Parathyroid adenoma (tissue), 2 donors: ENCODE results near the gene TMEM81.

Experiments
- H2AFZ ChIP-seq: fragments of 300-600 bp; sonication (generic); one replicate; pipeline ENCODE4 v1.7.0; 2017; ENCODE audit warnings: antibody characterized with exemption, mild to moderate bottlenecking
- H3K27ac ChIP-seq: fragments of 300-600 bp; sonication (generic); one replicate; pipeline ENCODE4 v1.7.0; 2017
- H3K27me3 ChIP-seq: fragments of 300-600 bp; sonication (generic); one replicate; pipeline ENCODE4 v1.7.0; 2017; ENCODE audit warnings: low read length; ENCODE audit not compliant: control insufficient read depth, insufficient read depth
- H3K36me3 ChIP-seq: fragments of 300-600 bp; sonication (generic); one replicate; pipeline ENCODE4 v1.7.0; 2017; ENCODE audit warnings: low read length; ENCODE audit not compliant: control insufficient read depth, insufficient read depth
- H3K4me1 ChIP-seq: fragments of 300-600 bp; sonication (generic); one replicate; pipeline ENCODE4 v1.7.0; 2017; ENCODE audit warnings: control low read depth
- H3K4me2 ChIP-seq: fragments of 300-600 bp; sonication (generic); one replicate; pipeline ENCODE4 v1.7.0; 2017; ENCODE audit warnings: low read length
- H3K4me3 ChIP-seq: fragments of 300-600 bp; sonication (generic); one replicate; pipeline ENCODE4 v1.7.0; 2017; ENCODE audit warnings: low read depth, low read length
- H3K79me2 ChIP-seq: fragments of 300-600 bp; sonication (generic); one replicate; pipeline ENCODE4 v1.7.0; 2017; ENCODE audit warnings: control low read depth
- H3K9ac ChIP-seq: fragments of 300-600 bp; sonication (generic); one replicate; pipeline ENCODE4 v1.7.0; 2017; ENCODE audit warnings: mild to moderate bottlenecking
- H3K9me3 ChIP-seq: fragments of 300-600 bp; sonication (generic); one replicate; pipeline ENCODE4 v1.7.0; 2017; ENCODE audit warnings: low read length; ENCODE audit not compliant: control insufficient read depth
- CTCF ChIP-seq: fragments of 300-600 bp; sonication (generic); IDR thresholded peaks from one replicate; pipeline ENCODE4 v1.7.0; 2017; ENCODE audit warnings: antibody characterized with exemption, mild to moderate bottlenecking
- donor health status: primary hyperparathyroidism.

TMEM81 gene

GRCh38 chr1:205071801-205072200 lies 12.5 kb downstream of the TMEM81 start:
- Histone ChIP-seq H3K4me3 (no peak overlapping the region), H3K4me2 (no peak overlapping the region), H2AFZ (no peak overlapping the region), H3K27ac (no peak overlapping the region), H3K4me1 (no peaks in the 10 kb centered on the region), H3K27me3 (no peaks in the 10 kb centered on the region), H3K9ac (no peak overlapping the region), H3K9me3 (no peaks in the 10 kb centered on the region), H3K36me3 (no peaks in the 10 kb centered on the region), H3K79me2 (no peaks in the 10 kb centered on the region)
- TF ChIP-seq CTCF: no peak

- Histone ChIP-seq H3K4me2 (no peak overlapping the region), H3K4me3 (no peak overlapping the region), H3K4me1 (no peaks in the 10 kb centered on the region), H3K27ac (no peak overlapping the region), H3K79me2 (no peaks in the 10 kb centered on the region), H3K9me3 (no peaks in the 10 kb centered on the region), H3K27me3 (no peaks in the 10 kb centered on the region), H3K36me3 (no peaks in the 10 kb centered on the region), H2AFZ (no peak overlapping the region), H3K9ac (no peak overlapping the region)
- TF ChIP-seq CTCF: no peak
These were observed 13.2 kb downstream of the TMEM81 start for GRCh38 chr1:205071028-205071409.

GRCh38 chr1:205069371-205070125 lies 14.7 kb downstream of the TMEM81 start:
- H3K27ac ChIP-seq: no peak overlapping the region
- H3K27me3 ChIP-seq: no peaks in the 10 kb centered on the region
- no peaks in the 10 kb centered on the region for H3K36me3 ChIP-seq
- no peak for TF ChIP-seq CTCF
- H3K4me1 ChIP-seq: no peaks in the 10 kb centered on the region
- H3K9me3 ChIP-seq: no peaks in the 10 kb centered on the region
- no peak overlapping the region for H3K4me3 ChIP-seq
- no peak overlapping the region for H2AFZ ChIP-seq
- H3K9ac ChIP-seq: no peak overlapping the region
- no peaks in the 10 kb centered on the region for H3K79me2 ChIP-seq
- H3K4me2 ChIP-seq: no peak overlapping the region

GRCh38 chr1:205068457-205069040 lies 15.7 kb downstream of the TMEM81 start:
- Histone ChIP-seq H3K79me2 (no peaks in the 10 kb centered on the region), H3K4me1 (no peaks in the 10 kb centered on the region), H2AFZ (no peak overlapping the region), H3K36me3 (no peaks in the 10 kb centered on the region), H3K4me3 (no peak overlapping the region), H3K27me3 (no peaks in the 10 kb centered on the region), H3K4me2 (no peak overlapping the region), H3K27ac (no peak overlapping the region), H3K9me3 (no peaks in the 10 kb centered on the region), H3K9ac (no peak overlapping the region)
- TF ChIP-seq CTCF: no peak

GRCh38 chr1:205068001-205068400 lies 16.3 kb downstream of the TMEM81 start:
- H3K9me3 ChIP-seq: no peaks in the 10 kb centered on the region
- no peak overlapping the region for H3K4me2 ChIP-seq
- no peak for TF ChIP-seq CTCF
- H3K4me3 ChIP-seq: no peak overlapping the region
- H2AFZ ChIP-seq: no peak overlapping the region
- no peak overlapping the region for H3K27ac ChIP-seq
- no peaks in the 10 kb centered on the region for H3K27me3 ChIP-seq
- H3K4me1 ChIP-seq: no peaks in the 10 kb centered on the region
- no peaks in the 10 kb centered on the region for H3K36me3 ChIP-seq
- no peaks in the 10 kb centered on the region for H3K79me2 ChIP-seq
- no peak overlapping the region for H3K9ac ChIP-seq
